ENCODE results near the gene PRR35.

PRR35 gene

GRCh38 chr16:521381-522210 lies 38.6 kb upstream of the PRR35 start:
- Histone ChIP-seq H3K27ac (ENCODE audit: low read depth, low read length, poor library complexity, severe bottlenecking) (no peak overlapping the region), H3K9me2 (ENCODE audit: low read depth, low read length) (no peaks in the 10 kb centered on the region), H3K9ac (ENCODE audit: low read length) (no peak overlapping the region), H2AFZ (ENCODE audit: low read length) (no peak overlapping the region), H3K27me3 (ENCODE audit: insufficient read depth, low read length) (no peaks in the 10 kb centered on the region), H3F3A (ENCODE audit: insufficient read depth, low read length) (no peaks in the 10 kb centered on the region), H4K20me1 (ENCODE audit: insufficient read depth, low read length) (no peaks in the 10 kb centered on the region), H3K36me3 (ENCODE audit: insufficient read depth, low read length) (no peaks in the 10 kb centered on the region), H3K4me1 (ENCODE audit: insufficient read depth, low read length, severe bottlenecking) (peaks cover 15% of the 10 kb centered on the region), H3K9me3 (ENCODE audit: low read length) (no peaks in the 10 kb centered on the region), H3K4me3 (ENCODE audit: low read depth, low read length, poor library complexity, severe bottlenecking) (no peak overlapping the region), H3K4me2 (ENCODE audit: low read length) (no peak overlapping the region), H3K79me2 (ENCODE audit: insufficient read depth, low read length) (no peaks in the 10 kb centered on the region)
- TF ChIP-seq EZH2 (IDR thresholded peaks at IDR 0.05; ENCODE audit: borderline replicate concordance, low read length) (no peak), CTCF (IDR thresholded peaks at IDR 0.05; ENCODE audit: low read length) (peak; percentile 20; the same call in 1 of the 2 replicates)

DNA sequence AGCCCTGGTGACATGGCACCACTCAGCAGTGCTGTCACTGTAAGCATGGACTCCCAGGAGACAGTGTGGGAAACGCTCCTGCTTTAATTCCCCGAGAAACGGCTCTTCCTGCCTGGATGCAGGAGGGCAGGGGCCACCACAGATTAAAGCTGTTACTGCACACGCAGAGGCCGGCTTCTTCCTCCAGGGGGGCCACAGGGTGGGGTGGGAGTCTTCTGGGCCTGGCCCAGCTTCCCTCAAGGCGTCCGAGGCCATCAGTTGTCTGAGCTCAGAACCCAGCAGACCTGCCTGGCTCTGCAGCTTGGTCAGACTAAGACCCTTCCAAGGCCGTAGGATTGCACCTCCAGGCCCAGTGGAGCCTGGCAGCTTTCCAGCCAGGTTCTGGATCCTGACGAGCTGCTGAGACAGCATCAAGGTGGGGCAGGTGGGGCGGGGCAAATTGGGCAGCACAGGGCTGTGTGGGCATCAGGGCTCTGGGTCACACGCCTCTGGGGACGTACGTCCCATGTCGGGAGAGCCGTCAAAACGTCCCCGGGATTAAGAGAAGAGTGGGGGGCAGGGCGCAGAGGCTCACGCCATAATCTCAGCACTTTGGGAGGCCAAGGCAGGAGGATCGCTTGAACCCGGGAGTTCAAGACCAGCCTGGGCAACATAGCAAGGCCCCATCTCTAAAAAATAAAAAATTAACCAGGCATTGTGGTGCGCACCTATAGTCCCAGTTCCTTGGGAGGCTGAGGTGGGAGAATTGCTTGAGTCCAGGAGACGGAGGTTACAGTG lies 37.7 kb upstream of the PRR35 start:
- Histone ChIP-seq H3K36me3 (ENCODE audit: insufficient read depth, low read length) (no peaks in the 10 kb centered on the region), H3K9ac (ENCODE audit: low read length) (no peak overlapping the region), H3K27me3 (ENCODE audit: insufficient read depth, low read length) (no peaks in the 10 kb centered on the region), H2AFZ (ENCODE audit: low read length) (no peak overlapping the region), H4K20me1 (ENCODE audit: insufficient read depth, low read length) (no peaks in the 10 kb centered on the region), H3K4me1 (ENCODE audit: insufficient read depth, low read length, severe bottlenecking) (peaks cover 17% of the 10 kb centered on the region), H3K27ac (ENCODE audit: low read depth, low read length, poor library complexity, severe bottlenecking) (no peak overlapping the region), H3K79me2 (ENCODE audit: insufficient read depth, low read length) (no peaks in the 10 kb centered on the region), H3K9me2 (ENCODE audit: low read depth, low read length) (no peaks in the 10 kb centered on the region), H3F3A (ENCODE audit: insufficient read depth, low read length) (no peaks in the 10 kb centered on the region), H3K9me3 (ENCODE audit: low read length) (no peaks in the 10 kb centered on the region), H3K4me3 (ENCODE audit: low read depth, low read length, poor library complexity, severe bottlenecking) (no peak overlapping the region), H3K4me2 (ENCODE audit: low read length) (no peak overlapping the region)
- TF ChIP-seq CTCF (IDR thresholded peaks at IDR 0.05; ENCODE audit: low read length) (no peak), EZH2 (IDR thresholded peaks at IDR 0.05; ENCODE audit: borderline replicate concordance, low read length) (no peak)

DNA sequence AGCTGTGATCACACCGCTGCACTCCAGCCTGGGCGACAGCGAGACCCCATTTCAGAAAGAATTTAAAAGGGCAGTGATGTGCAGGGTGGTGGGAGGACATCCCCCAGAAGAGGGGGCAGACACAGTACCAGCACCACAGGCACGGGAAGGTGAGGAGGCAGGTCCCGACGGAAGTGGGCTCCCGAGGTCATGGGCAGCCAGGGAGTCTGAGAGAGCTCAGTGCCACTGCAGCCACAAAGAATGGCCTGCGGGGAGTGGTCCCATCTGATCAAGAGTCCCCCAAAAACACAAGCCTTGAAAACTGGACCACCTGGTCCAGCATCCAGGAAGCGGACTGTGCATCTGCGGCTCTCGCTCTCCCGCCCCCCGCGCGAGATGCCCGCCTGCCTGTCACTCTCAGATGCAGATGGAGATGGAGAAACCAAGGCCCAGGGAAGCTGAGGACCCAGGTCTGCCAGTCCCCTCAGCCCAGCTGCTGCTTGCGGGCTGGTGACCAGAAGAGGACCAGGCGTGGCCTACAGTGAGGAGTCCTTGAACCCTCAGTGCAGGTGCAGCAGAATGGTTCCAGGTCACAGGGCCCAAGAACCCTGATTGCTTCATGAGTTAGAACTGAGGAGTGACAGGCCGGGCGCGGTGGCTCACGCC lies 37.0 kb upstream of the PRR35 start:
- Histone ChIP-seq H3F3A (ENCODE audit: insufficient read depth, low read length) (no peaks in the 10 kb centered on the region), H3K27me3 (ENCODE audit: insufficient read depth, low read length) (no peaks in the 10 kb centered on the region), H3K4me2 (ENCODE audit: low read length) (no peak overlapping the region), H3K4me3 (ENCODE audit: low read depth, low read length, poor library complexity, severe bottlenecking) (no peak overlapping the region), H3K27ac (ENCODE audit: low read depth, low read length, poor library complexity, severe bottlenecking) (no peak overlapping the region), H3K9me2 (ENCODE audit: low read depth, low read length) (no peaks in the 10 kb centered on the region), H3K79me2 (ENCODE audit: insufficient read depth, low read length) (no peaks in the 10 kb centered on the region), H4K20me1 (ENCODE audit: insufficient read depth, low read length) (no peaks in the 10 kb centered on the region), H3K36me3 (ENCODE audit: insufficient read depth, low read length) (no peaks in the 10 kb centered on the region), H3K4me1 (ENCODE audit: insufficient read depth, low read length, severe bottlenecking) (peaks cover 17% of the 10 kb centered on the region), H3K9ac (ENCODE audit: low read length) (no peak overlapping the region), H3K9me3 (ENCODE audit: low read length) (no peaks in the 10 kb centered on the region), H2AFZ (ENCODE audit: low read length) (no peak overlapping the region)
- no peak for TF ChIP-seq EZH2 (IDR thresholded peaks at IDR 0.05; ENCODE audit: borderline replicate concordance, low read length)
- TF ChIP-seq CTCF (IDR thresholded peaks at IDR 0.05; ENCODE audit: low read length), result no peak

All from OCI-LY1 (cell line).